ENCODE data around the gene GFER.

DNA sequence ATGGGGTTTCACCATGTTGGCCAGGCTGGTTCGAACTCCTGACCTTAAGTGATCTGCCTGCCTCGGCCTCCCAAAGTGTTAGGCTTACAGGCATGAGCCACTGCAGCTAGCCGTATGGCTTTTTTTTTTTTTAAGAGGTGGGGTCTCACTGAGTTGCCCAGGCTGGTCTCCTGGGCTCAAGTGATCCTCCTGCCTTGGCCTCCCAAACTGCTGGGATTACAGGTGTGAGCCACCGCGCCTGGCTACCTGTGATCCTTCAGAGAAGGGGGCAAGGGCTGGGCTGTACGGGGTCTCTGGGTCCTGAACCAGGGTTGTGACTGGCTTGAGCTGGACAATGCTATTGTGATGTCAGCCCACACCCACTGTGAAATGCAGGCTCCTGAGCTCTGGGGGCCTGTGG, 17.5 kb upstream of the GFER start, which contains the start of gene RNF151:
- TF ChIP-seq, protein P1, sequence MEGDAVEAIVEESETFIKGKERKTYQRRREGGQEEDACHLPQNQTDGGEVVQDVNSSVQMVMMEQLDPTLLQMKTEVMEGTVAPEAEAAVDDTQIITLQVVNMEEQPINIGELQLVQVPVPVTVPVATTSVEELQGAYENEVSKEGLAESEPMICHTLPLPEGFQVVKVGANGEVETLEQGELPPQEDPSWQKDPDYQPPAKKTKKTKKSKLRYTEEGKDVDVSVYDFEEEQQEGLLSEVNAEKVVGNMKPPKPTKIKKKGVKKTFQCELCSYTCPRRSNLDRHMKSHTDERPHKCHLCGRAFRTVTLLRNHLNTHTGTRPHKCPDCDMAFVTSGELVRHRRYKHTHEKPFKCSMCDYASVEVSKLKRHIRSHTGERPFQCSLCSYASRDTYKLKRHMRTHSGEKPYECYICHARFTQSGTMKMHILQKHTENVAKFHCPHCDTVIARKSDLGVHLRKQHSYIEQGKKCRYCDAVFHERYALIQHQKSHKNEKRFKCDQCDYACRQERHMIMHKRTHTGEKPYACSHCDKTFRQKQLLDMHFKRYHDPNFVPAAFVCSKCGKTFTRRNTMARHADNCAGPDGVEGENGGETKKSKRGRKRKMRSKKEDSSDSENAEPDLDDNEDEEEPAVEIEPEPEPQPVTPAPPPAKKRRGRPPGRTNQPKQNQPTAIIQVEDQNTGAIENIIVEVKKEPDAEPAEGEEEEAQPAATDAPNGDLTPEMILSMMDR (IDR thresholded peaks at IDR 0.05), result no peak
- no peak for TF ChIP-seq POLR2A (IDR thresholded peaks at IDR 0.05)
